Omental fat pad (tissue), 4 donors: ENCODE data around the gene TRAPPC8. TPM values are rescaled to one million over a fixed set of nuclear protein-coding genes. Genes with fewer than 3 reads are reported as not detected.

ENCODE experiments used
- ATAC-seq: fragments of 150-250 bp; one replicate; pipeline ENCODE4 v1.9.1; 2016; ENCODE audit warnings: mild to moderate bottlenecking, moderate library complexity; ENCODE audit not compliant: low FRiP score
- DNase-seq: peaks from one replicate; pipeline ENCODE4 v3.0.0-alpha.2; 2019; ENCODE audit warnings: low spot score
- total RNA-seq, 4 donors: library from RNA; depleted of rRNA; stranded (reverse); fragments of >200 nt; gene quantifications; one replicate each; pipeline ENCODE4 v1.1.0, GENCODE V29; 2016
- TF ChIP-seq, protein P1 (sequence below), 3 donors: fragments of 450-650 bp; IDR thresholded peaks; one replicate each; pipeline ENCODE4 v1.5.1; 2016 to 2017; ENCODE audit warnings: antibody characterized with exemption in 3 of 3, mild to moderate bottlenecking in 3 of 3, moderate library complexity in 2 of 3

TRAPPC8 gene
- total RNA-seq, 4 donors from 2014 or later: 36.2 to 45.7 (median 36.9) TPM

GRCh38 chr18:31880186-31880898 is 62.6 kb downstream of the TRAPPC8 start:
- no peak for DNase-seq
- TF ChIP-seq, protein P1, sequence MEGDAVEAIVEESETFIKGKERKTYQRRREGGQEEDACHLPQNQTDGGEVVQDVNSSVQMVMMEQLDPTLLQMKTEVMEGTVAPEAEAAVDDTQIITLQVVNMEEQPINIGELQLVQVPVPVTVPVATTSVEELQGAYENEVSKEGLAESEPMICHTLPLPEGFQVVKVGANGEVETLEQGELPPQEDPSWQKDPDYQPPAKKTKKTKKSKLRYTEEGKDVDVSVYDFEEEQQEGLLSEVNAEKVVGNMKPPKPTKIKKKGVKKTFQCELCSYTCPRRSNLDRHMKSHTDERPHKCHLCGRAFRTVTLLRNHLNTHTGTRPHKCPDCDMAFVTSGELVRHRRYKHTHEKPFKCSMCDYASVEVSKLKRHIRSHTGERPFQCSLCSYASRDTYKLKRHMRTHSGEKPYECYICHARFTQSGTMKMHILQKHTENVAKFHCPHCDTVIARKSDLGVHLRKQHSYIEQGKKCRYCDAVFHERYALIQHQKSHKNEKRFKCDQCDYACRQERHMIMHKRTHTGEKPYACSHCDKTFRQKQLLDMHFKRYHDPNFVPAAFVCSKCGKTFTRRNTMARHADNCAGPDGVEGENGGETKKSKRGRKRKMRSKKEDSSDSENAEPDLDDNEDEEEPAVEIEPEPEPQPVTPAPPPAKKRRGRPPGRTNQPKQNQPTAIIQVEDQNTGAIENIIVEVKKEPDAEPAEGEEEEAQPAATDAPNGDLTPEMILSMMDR (IDR thresholded peaks at IDR 0.05): no peak
- ATAC-seq: no peak

DNA sequence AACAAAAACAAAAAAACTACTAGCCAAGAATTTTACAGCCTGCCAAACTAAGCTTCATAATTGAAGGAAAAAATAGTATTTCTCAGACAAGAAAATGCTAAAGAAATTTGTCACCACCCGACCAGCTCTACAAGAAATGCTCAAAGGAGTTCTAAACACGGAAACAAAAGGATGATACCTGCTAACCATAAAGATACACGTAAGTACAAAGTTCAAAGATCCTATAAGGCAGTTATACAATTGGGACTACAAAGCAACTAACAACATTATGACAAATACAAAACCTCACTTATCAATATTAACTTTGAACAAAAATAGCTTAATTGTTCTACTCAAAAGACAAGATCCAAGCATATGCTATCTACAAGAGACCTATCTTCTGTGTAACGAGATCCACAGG is 64.6 kb downstream of the TRAPPC8 start:
- DNase-seq (no peak), ATAC-seq (no peak)
- TF ChIP-seq, protein P1 (IDR thresholded peaks at IDR 0.05): no peak

GRCh38 chr18:31877900-31878299 is 65.0 kb downstream of the TRAPPC8 start:
- TF ChIP-seq, protein P1 (IDR thresholded peaks at IDR 0.05): no peak
- no peak for ATAC-seq
- DNase-seq: no peak

DNA sequence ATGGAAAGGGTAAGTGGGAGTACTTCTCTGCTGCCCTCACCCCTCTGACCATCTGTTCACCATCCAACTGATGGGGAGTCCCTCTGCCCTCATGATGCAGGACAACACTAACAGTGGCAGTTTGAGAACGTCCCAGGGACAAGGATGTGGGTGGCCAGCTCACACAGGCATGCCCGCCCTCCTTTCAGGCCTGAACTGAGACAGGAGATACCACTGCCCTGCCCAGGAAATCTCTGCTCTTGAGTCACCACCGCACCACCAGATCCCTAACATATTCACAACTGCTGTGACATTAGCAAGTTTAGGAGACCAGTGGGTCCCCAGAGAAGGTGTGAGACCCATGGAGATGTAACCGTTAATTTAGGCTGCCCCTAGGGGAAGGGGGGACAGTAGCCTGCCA is 66.2 kb downstream of the TRAPPC8 start:
- ATAC-seq (no peak), DNase-seq (no peak)
- TF ChIP-seq, protein P1 (IDR thresholded peaks at IDR 0.05): no peak

DNA sequence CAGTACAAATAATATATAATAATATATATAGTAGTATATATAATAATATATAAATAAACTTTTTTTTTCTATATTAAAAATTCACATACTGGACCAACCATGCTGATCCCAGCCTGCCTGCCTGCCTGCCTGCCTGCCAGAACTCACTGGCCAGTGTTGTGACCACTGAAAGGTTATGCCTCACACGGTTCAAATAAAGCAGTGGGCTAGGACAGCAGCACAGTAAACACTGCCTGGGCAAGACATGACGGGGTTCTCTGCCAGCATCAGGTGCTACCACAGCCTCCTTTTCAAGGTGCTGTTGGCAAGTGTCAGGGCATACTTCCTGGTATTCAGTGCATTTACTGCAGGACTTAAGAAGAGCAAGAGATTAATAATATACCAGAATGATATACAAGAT is 67.6 kb downstream of the TRAPPC8 start:
- DNase-seq (no peak), ATAC-seq (no peak)
- TF ChIP-seq, protein P1 (IDR thresholded peaks at IDR 0.05): no peak

DNA sequence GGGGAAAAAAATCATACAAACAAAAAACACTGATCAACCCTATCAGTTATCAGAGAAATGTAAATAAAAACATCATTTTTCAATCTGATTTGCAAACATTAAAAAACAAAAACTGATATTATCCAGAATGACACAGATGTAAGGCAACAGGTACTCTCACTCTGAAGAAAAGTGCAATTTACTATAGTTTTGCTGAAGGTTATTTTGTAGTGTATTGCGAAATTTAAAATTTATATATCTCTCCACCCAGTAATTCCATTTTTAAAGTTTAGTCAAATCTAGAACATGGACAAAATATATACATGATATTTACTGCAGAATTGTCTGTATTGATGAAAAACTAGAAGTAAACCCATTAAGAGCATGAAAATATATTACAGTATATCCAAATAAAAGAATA is 79.8 kb downstream of the TRAPPC8 start:
- DNase-seq (no peak), ATAC-seq (no peak)
- TF ChIP-seq, protein P1 (IDR thresholded peaks at IDR 0.05): no peak

DNA sequence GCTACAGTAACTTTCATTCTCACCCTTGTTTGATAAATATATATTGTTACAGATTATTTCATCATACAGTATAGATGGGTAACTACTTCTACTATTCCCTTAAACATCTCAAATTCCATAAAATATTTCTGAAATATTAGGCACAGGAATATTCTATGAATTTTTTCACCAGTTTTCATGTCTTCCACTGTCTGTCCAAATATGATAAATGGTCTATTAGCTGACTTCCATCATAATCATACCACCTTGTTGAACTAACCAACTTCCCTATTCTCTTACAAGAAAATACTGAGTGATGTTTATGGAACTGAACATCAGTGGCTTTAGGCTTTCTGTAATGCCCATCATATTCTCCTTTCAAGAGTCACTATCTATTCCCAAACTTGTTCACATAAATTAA is 82.4 kb downstream of the TRAPPC8 start:
- ATAC-seq: no peak
- TF ChIP-seq, protein P1 (IDR thresholded peaks at IDR 0.05): no peak

More for the DNA sequence above, 82.4 kb downstream of the TRAPPC8 start:
- no peak for DNase-seq
